Vagina (tissue), 2 donors: ENCODE data around the gene SAMD14. TPM values are rescaled to one million over a fixed set of nuclear protein-coding genes. Genes with fewer than 3 reads are reported as not detected.

Source experiments
- DNase-seq, 2 donors: peaks; one replicate each; pipeline ENCODE4 v3.0.0-alpha.2; 2017; ENCODE audit errors: extremely low spot score in 2 of 2
- H3K27ac ChIP-seq: fragments of 200-600 bp; sonication (generic); one replicate; pipeline ENCODE4 v1.5.1; 2019
- H3K27me3 ChIP-seq: fragments of 200-600 bp; sonication (generic); one replicate; pipeline ENCODE4 v1.5.1; 2019
- H3K36me3 ChIP-seq, 2 donors: fragments of 200-600 bp; sonication (generic); one replicate each; pipeline ENCODE4 v1.5.1; 2017 to 2019
- H3K4me1 ChIP-seq: fragments of 200-600 bp; sonication (generic); one replicate; pipeline ENCODE4 v1.5.1; 2019
- H3K4me3 ChIP-seq, 2 donors: fragments of 200-600 bp; sonication (generic); 1 replicate in 1 of 2; 2 replicates in 1 of 2; pipeline ENCODE4 v1.5.1; 2016 to 2019
- H3K9me3 ChIP-seq: fragments of 200-600 bp; sonication (generic); one replicate; pipeline ENCODE4 v1.5.1; 2019
- CTCF ChIP-seq, 3 experiments: fragments of 450-650 bp in 2 of 3; fragments of 200-600 bp in 1 of 3; sonication (generic) in 1 of 3; IDR thresholded peaks; one replicate each; pipeline ENCODE4 v1.5.1; 2017 to 2019; ENCODE audit warnings: antibody characterized with exemption in 3 of 3, mild to moderate bottlenecking in 2 of 3, moderate library complexity in 2 of 3
- POLR2A ChIP-seq, 2 donors: fragments of 450-650 bp; IDR thresholded peaks; one replicate each; pipeline ENCODE4 v1.6.1; 2017; ENCODE audit warnings: antibody characterized with exemption in 2 of 2, mild to moderate bottlenecking in 2 of 2, moderate library complexity in 2 of 2
- POLR2AphosphoS5 ChIP-seq, 2 donors: sonication (generic); formaldehyde crosslinking; IDR thresholded peaks; one replicate each; pipeline ENCODE4 v1.9.0; 2017; ENCODE audit warnings: antibody characterized with exemption in 2 of 2, mild to moderate bottlenecking in 2 of 2, low read depth in 1 of 2; ENCODE audit not compliant: insufficient read depth in 1 of 2
- intact Hi-C: fragments of 100-400 bp; cut with DNase I; formaldehyde crosslinking; loops from one replicate; pipeline ENCODE4 v1.15.1; 2023
- total RNA-seq: library from RNA; depleted of rRNA; stranded (reverse); fragments of >200 nt; gene quantifications from one replicate; pipeline ENCODE4 v1.2.3, GENCODE V29; 2016

The SAMD14 gene
- total RNA-seq, 1 donor from 2014 or later = 4.4 TPM

- intact Hi-C loops = no loop called here
- no peak for TF ChIP-seq POLR2A (IDR thresholded peaks at IDR 0.05)
- TF ChIP-seq POLR2AphosphoS5 (IDR thresholded peaks at IDR 0.05; ENCODE audit: insufficient read depth in 1 of 2, low read depth in 1 of 2) = peak in 1 of 2 donors; percentile 47
- TF ChIP-seq CTCF (IDR thresholded peaks at IDR 0.05) = no peak
- Histone ChIP-seq H3K27ac (peak overlapping the region; percentile 81), H3K4me3 (peak overlapping the region; percentile 70 to 87), H3K4me1 (peaks cover 72% of the 10 kb centered on the region), H3K36me3 (peaks cover 0 to 18% of the 10 kb centered on the region in 2 donors), H3K27me3 (no peaks in the 10 kb centered on the region), H3K9me3 (no peaks in the 10 kb centered on the region)
- no peak for DNase-seq
Measured at GRCh38 chr17:50148226-50149090, 18.5 kb upstream of the SAMD14 start.

- TF ChIP-seq POLR2A (IDR thresholded peaks at IDR 0.05) = no peak
- no peak for TF ChIP-seq POLR2AphosphoS5 (IDR thresholded peaks at IDR 0.05; ENCODE audit: insufficient read depth in 1 of 2, low read depth in 1 of 2)
- TF ChIP-seq CTCF (IDR thresholded peaks at IDR 0.05) = no peak
Measured at GRCh38 chr17:50147841-50148225, 17.9 kb upstream of the SAMD14 start.

GRCh38 chr17:50146927-50147665 is 17.1 kb upstream of the SAMD14 start:
- Histone ChIP-seq H3K27me3 (no peaks in the 10 kb centered on the region), H3K27ac (peak overlapping the region; percentile 81), H3K4me1 (peaks cover 72% of the 10 kb centered on the region), H3K9me3 (no peaks in the 10 kb centered on the region), H3K4me3 (peak overlapping the region; percentile 70 to 87), H3K36me3 (peaks cover 0 to 32% of the 10 kb centered on the region in 2 donors)
- intact Hi-C loops = no loop called here
- TF ChIP-seq CTCF (IDR thresholded peaks at IDR 0.05) = no peak
- TF ChIP-seq POLR2AphosphoS5 (IDR thresholded peaks at IDR 0.05; ENCODE audit: insufficient read depth in 1 of 2, low read depth in 1 of 2) = no peak
- TF ChIP-seq POLR2A (IDR thresholded peaks at IDR 0.05) = no peak
- no peak for DNase-seq

More at GRCh38 chr17:50147841-50148225, 17.9 kb upstream of the SAMD14 start:
- Histone ChIP-seq H3K36me3 (peaks cover 0 to 24% of the 10 kb centered on the region in 2 donors), H3K4me1 (peaks cover 72% of the 10 kb centered on the region), H3K27ac (peak overlapping the region; percentile 81), H3K27me3 (no peaks in the 10 kb centered on the region), H3K9me3 (no peaks in the 10 kb centered on the region), H3K4me3 (peak overlapping the region; percentile 70 to 87)
- intact Hi-C loops = no loop called here
- no peak for DNase-seq

GRCh38 chr17:50146230-50146926 is 16.4 kb upstream of the SAMD14 start:
- Histone ChIP-seq H3K4me3 (peak overlapping the region; percentile 70 to 87), H3K36me3 (peaks cover 0 to 38% of the 10 kb centered on the region in 2 donors), H3K4me1 (peaks cover 74% of the 10 kb centered on the region), H3K27me3 (no peaks in the 10 kb centered on the region), H3K9me3 (no peaks in the 10 kb centered on the region), H3K27ac (peak overlapping the region; percentile 81)
- TF ChIP-seq CTCF (IDR thresholded peaks at IDR 0.05) (no peak), POLR2A (IDR thresholded peaks at IDR 0.05) (no peak), POLR2AphosphoS5 (IDR thresholded peaks at IDR 0.05; ENCODE audit: insufficient read depth in 1 of 2, low read depth in 1 of 2) (no peak)
- intact Hi-C loops = no loop called here
- no peak for DNase-seq
